Neural progenitor cell (in vitro differentiated cells): ENCODE results near the gene KCTD18. TPM values are rescaled to one million over a fixed set of nuclear protein-coding genes. Genes with fewer than 3 reads are reported as not detected.

ENCODE experiments used
- DNase-seq: peaks from one replicate; pipeline ENCODE4 v3.0.0-alpha.2; 2016; ENCODE audit warnings: low spot score
- H2AFZ ChIP-seq: fragments of 200-600 bp; sonication (generic); replicated peaks from 2 replicates; pipeline ENCODE4 v1.6.1; 2016; ENCODE audit warnings: antibody characterized with exemption
- H3F3A ChIP-seq: fragments of 200-600 bp; sonication (generic); 2 replicates; pipeline ENCODE4 v1.6.1; 2016; ENCODE audit warnings: antibody characterized with exemption, low read depth
- H3K27ac ChIP-seq: fragments of 200-600 bp; sonication (generic); 2 replicates; pipeline ENCODE4 v1.5.1; 2016; ENCODE audit warnings: mild to moderate bottlenecking
- H3K27me3 ChIP-seq: fragments of 200-600 bp; sonication (generic); 2 replicates; pipeline ENCODE4 v1.6.1; 2016; ENCODE audit warnings: mild to moderate bottlenecking, moderate library complexity
- H3K36me3 ChIP-seq: fragments of 200-600 bp; sonication (generic); 2 replicates; pipeline ENCODE4 v1.5.1; 2016
- H3K4me1 ChIP-seq: fragments of 200-600 bp; sonication (generic); 2 replicates; pipeline ENCODE4 v1.6.1; 2016; ENCODE audit warnings: mixed run types
- H3K4me2 ChIP-seq: fragments of 200-600 bp; sonication (generic); 2 replicates; pipeline ENCODE4 v1.6.1; 2016
- H3K4me3 ChIP-seq: fragments of 200-600 bp; sonication (generic); 2 replicates; pipeline ENCODE4 v1.5.1; 2016
- H3K79me2 ChIP-seq: fragments of 200-600 bp; sonication (generic); 2 replicates; pipeline ENCODE4 v1.6.1; 2016; ENCODE audit warnings: low read depth
- H3K9ac ChIP-seq: fragments of 200-600 bp; sonication (generic); 2 replicates; pipeline ENCODE4 v1.6.1; 2016
- H3K9me3 ChIP-seq: fragments of 200-600 bp; sonication (generic); 2 replicates; pipeline ENCODE4 v1.5.1; 2016; ENCODE audit warnings: low read depth
- H4K20me1 ChIP-seq: fragments of 200-600 bp; sonication (generic); 2 replicates; pipeline ENCODE4 v1.6.1; 2016; ENCODE audit warnings: low read depth
- H3K27ac Mint-ChIP-seq: 3 replicates; pipeline ENCODE4 v1.8.0; 2021; ENCODE audit warnings: mixed read lengths
- H3K27me3 Mint-ChIP-seq: 2 replicates; pipeline ENCODE4 v1.8.0; 2022; ENCODE audit warnings: low read depth, mild to moderate bottlenecking, inconsistent platforms, moderate library complexity, mixed read lengths; ENCODE audit not compliant: insufficient read depth
- H3K36me3 Mint-ChIP-seq: 3 replicates; pipeline ENCODE4 v1.8.0; 2021; ENCODE audit warnings: mixed read lengths
- H3K4me1 Mint-ChIP-seq: 3 replicates; pipeline ENCODE4 v1.8.0; 2021; ENCODE audit warnings: mixed read lengths
- H3K4me3 Mint-ChIP-seq: 3 replicates; pipeline ENCODE4 v1.8.0; 2021; ENCODE audit warnings: mild to moderate bottlenecking, moderate library complexity, mixed read lengths
- H3K9me3 Mint-ChIP-seq: 3 replicates; pipeline ENCODE4 v1.8.0; 2020; ENCODE audit warnings: mixed read lengths
- EZH2 ChIP-seq: fragments of 200-600 bp; sonication (generic); IDR thresholded peaks from 2 replicates; pipeline ENCODE4 v1.6.1; 2017; ENCODE audit warnings: antibody characterized with exemption, mild to moderate bottlenecking, moderate library complexity
- EZH2phosphoT487 ChIP-seq: fragments of 200-600 bp; sonication (generic); IDR thresholded peaks from 2 replicates; pipeline ENCODE4 v1.6.1; 2017; ENCODE audit warnings: antibody characterized with exemption
- total RNA-seq: library from RNA; depleted of rRNA; stranded (reverse); fragments of >200 nt; gene quantifications from 2 replicates; pipeline ENCODE4 v1.2.3, GENCODE V29; 2015; ENCODE audit warnings: low replicate concordance
- TF ChIP-seq, protein P1 (sequence below): fragments of 200-600 bp; sonication (generic); IDR thresholded peaks from 2 replicates; pipeline ENCODE4 v1.5.1; 2017; ENCODE audit warnings: antibody characterized with exemption, mild to moderate bottlenecking

The KCTD18 gene
- total RNA-seq, 1 donor from 2014 or later, result 15.0 TPM

- no peak for DNase-seq
- Mint-ChIP-seq H3K9me3 (no peaks in the 10 kb centered on the region), H3K4me3 (no peak overlapping the region), H3K27ac (peak overlapping the region; percentile 74), H3K4me1 (peaks cover 12% of the 10 kb centered on the region), H3K27me3 (no peaks in the 10 kb centered on the region), H3K36me3 (peaks cover 31% of the 10 kb centered on the region)
- Histone ChIP-seq H3K9me3 (no peaks in the 10 kb centered on the region), H3K79me2 (no peaks in the 10 kb centered on the region), H3K4me2 (no peak overlapping the region), H4K20me1 (no peaks in the 10 kb centered on the region), H3K36me3 (no peaks in the 10 kb centered on the region), H3K9ac (no peak overlapping the region), H3K4me3 (no peak overlapping the region), H3K27me3 (no peaks in the 10 kb centered on the region), H3K4me1 (peaks cover 14% of the 10 kb centered on the region), H3K27ac (no peak overlapping the region), H2AFZ (no peak overlapping the region), H3F3A (peaks cover 15% of the 10 kb centered on the region)
- TF ChIP-seq EZH2phosphoT487, result no peak
- TF ChIP-seq, protein P1, sequence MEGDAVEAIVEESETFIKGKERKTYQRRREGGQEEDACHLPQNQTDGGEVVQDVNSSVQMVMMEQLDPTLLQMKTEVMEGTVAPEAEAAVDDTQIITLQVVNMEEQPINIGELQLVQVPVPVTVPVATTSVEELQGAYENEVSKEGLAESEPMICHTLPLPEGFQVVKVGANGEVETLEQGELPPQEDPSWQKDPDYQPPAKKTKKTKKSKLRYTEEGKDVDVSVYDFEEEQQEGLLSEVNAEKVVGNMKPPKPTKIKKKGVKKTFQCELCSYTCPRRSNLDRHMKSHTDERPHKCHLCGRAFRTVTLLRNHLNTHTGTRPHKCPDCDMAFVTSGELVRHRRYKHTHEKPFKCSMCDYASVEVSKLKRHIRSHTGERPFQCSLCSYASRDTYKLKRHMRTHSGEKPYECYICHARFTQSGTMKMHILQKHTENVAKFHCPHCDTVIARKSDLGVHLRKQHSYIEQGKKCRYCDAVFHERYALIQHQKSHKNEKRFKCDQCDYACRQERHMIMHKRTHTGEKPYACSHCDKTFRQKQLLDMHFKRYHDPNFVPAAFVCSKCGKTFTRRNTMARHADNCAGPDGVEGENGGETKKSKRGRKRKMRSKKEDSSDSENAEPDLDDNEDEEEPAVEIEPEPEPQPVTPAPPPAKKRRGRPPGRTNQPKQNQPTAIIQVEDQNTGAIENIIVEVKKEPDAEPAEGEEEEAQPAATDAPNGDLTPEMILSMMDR, result no peak
- no peak for TF ChIP-seq EZH2
These were observed 41.8 kb downstream of the KCTD18 start for GRCh38 chr2:200467806-200468681.

DNA sequence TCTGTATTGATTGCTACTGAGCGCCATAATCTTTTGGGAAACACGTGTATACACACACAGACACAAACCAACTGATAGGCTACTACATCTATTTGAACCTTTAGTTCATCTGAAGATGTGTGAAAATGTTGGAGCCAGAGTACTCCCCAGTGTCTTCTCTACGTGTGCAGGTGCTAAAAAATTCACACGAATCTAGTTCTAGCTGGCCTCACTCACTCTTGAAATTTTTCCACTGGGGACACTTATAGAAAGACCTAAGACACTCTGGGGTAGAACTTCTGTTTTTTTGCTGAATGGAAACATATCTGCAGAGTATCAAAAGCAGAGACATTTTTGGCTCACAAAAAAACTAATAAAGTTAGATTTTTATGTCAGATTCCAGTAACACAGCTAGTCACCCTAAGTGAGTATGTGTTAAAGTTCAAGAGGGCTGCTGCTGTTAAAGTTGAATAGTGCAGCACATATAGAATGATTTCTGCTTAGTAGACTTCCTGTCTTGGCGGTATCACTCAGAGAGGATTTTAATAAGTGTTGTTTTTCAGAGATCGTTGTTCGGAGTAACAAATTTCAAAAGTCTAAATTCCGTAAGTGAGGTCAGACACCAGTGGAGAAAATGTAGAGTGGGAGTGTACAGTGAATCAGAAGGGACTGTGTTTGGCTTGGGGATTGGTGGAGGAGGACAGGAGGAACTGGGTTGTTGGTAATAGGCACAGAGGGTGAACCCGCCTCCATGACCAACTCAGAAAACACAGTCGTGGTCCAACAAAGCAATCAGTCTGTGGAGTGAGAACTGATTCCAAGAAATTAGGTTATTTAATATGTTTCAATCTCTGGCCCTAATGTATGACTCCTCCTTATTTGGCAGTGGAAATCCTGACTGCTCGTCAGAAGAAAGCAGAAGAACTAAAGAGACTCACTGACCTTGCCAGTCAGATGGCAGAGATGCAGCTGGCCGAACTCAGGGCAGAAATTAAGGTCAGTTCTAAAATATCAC lies 43.1 kb downstream of the KCTD18 start:
- peak overlapping the region; percentile 8 for H3K27ac Mint-ChIP-seq
- H4K20me1 ChIP-seq, result no peaks in the 10 kb centered on the region
- no peak overlapping the region for H3K4me3 ChIP-seq
- no peaks in the 10 kb centered on the region for H3K9me3 Mint-ChIP-seq
- H3K36me3 ChIP-seq, result no peaks in the 10 kb centered on the region
- DNase-seq, result no peak
- H3K9ac ChIP-seq, result no peak overlapping the region
- H3K4me1 Mint-ChIP-seq, result peaks cover 12% of the 10 kb centered on the region
- H3K27me3 Mint-ChIP-seq, result no peaks in the 10 kb centered on the region
- TF ChIP-seq, protein P1, result no peak
- TF ChIP-seq EZH2 (no peak), EZH2phosphoT487 (no peak)
- peaks cover 14% of the 10 kb centered on the region for H3K4me1 ChIP-seq
- no peaks in the 10 kb centered on the region for H3K27me3 ChIP-seq
- H3K36me3 Mint-ChIP-seq, result peaks cover 30% of the 10 kb centered on the region
- H3F3A ChIP-seq, result peaks cover 15% of the 10 kb centered on the region
- H3K27ac ChIP-seq, result no peak overlapping the region
- H3K4me3 Mint-ChIP-seq, result no peak overlapping the region
- H3K9me3 ChIP-seq, result no peaks in the 10 kb centered on the region
- no peak overlapping the region for H2AFZ ChIP-seq
- H3K4me2 ChIP-seq, result no peak overlapping the region
- no peaks in the 10 kb centered on the region for H3K79me2 ChIP-seq

DNA sequence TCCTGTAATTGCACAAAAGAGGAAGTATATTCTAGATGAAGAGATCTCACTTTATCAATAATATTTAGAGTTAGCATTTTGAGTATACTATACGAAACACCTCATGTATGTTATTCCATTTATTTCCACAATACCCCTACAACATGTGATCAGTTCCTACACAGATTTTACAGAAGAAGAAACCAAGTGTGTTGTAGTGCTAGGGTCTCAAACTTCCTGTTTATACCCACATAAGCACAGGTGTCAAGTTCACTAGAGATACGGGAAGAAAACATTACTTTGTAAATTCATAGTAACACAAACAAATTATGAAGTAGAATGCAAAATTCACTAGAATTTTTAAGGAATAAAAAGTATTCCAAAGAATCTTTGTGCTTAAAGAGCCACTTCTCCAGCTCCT lies 46.4 kb downstream of the KCTD18 start:
- Histone ChIP-seq H3K4me3 (no peak overlapping the region), H3K4me1 (no peaks in the 10 kb centered on the region), H3K9ac (no peak overlapping the region), H4K20me1 (no peaks in the 10 kb centered on the region), H3K79me2 (no peaks in the 10 kb centered on the region), H3F3A (no peaks in the 10 kb centered on the region), H3K27ac (no peak overlapping the region), H2AFZ (no peak overlapping the region), H3K27me3 (no peaks in the 10 kb centered on the region), H3K9me3 (no peaks in the 10 kb centered on the region), H3K36me3 (no peaks in the 10 kb centered on the region), H3K4me2 (no peak overlapping the region)
- no peak overlapping the region for H3K4me3 Mint-ChIP-seq
- H3K4me1 Mint-ChIP-seq, result peaks cover 11% of the 10 kb centered on the region
- no peaks in the 10 kb centered on the region for H3K27me3 Mint-ChIP-seq
- TF ChIP-seq, protein P1, result no peak
- TF ChIP-seq EZH2phosphoT487 (no peak), EZH2 (no peak)
- no peak overlapping the region for H3K27ac Mint-ChIP-seq
- DNase-seq, result no peak
- H3K9me3 Mint-ChIP-seq, result no peaks in the 10 kb centered on the region
- peaks cover 26% of the 10 kb centered on the region for H3K36me3 Mint-ChIP-seq
